Uterus (tissue), 2 donors: ENCODE results near the gene CD8A.

Experiments
- POLR2A ChIP-seq, 2 donors: fragments of 450-650 bp; IDR thresholded peaks; one replicate each; pipeline ENCODE4 v1.6.1; 2016; ENCODE audit warnings: antibody characterized with exemption in 2 of 2, mild to moderate bottlenecking in 1 of 2, moderate library complexity in 1 of 2
- TF ChIP-seq, protein P1 (sequence below), 4 experiments: fragments of 200-600 bp in 2 of 4; fragments of 450-650 bp in 2 of 4; sonication (generic) in 2 of 4; IDR thresholded peaks; one replicate each; pipeline ENCODE4 v1.5.1; 2016 to 2019; ENCODE audit warnings: antibody characterized with exemption in 4 of 4, mild to moderate bottlenecking in 2 of 4, moderate library complexity in 1 of 4

DNA sequence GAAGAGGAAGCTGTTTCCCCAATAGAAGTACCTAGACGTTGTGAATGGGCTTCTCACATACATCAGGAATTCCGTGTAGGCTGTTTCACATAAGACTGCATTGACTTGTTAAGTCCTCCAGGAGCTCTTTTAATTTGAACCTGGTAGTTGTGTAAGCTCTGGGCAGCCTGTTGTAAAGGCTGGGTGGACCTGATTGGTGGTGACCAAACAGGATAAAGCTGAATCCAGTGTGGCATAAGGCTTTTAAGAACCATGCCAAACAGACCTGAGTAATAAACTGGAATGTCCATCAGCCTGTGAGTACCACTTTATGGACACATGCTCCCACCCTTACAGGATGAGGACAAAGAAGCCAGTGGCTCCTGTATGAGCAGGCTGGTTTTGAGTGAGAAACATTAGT, 46.6 kb downstream of the CD8A start:
- TF ChIP-seq, protein P1, sequence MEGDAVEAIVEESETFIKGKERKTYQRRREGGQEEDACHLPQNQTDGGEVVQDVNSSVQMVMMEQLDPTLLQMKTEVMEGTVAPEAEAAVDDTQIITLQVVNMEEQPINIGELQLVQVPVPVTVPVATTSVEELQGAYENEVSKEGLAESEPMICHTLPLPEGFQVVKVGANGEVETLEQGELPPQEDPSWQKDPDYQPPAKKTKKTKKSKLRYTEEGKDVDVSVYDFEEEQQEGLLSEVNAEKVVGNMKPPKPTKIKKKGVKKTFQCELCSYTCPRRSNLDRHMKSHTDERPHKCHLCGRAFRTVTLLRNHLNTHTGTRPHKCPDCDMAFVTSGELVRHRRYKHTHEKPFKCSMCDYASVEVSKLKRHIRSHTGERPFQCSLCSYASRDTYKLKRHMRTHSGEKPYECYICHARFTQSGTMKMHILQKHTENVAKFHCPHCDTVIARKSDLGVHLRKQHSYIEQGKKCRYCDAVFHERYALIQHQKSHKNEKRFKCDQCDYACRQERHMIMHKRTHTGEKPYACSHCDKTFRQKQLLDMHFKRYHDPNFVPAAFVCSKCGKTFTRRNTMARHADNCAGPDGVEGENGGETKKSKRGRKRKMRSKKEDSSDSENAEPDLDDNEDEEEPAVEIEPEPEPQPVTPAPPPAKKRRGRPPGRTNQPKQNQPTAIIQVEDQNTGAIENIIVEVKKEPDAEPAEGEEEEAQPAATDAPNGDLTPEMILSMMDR (IDR thresholded peaks at IDR 0.05) = no peak
- no peak for TF ChIP-seq POLR2A (IDR thresholded peaks at IDR 0.05)
